ENCODE measurements around the gene TARBP2. TPM values are rescaled to one million over a fixed set of nuclear protein-coding genes. Genes with fewer than 3 reads are reported as not detected.

TARBP2 gene
- polyA plus RNA-seq, 1 donor: 48.4 TPM

- no peak for DNase-seq
These were observed 7.3 kb upstream of the TARBP2 start for GRCh38 chr12:53493610-53494391.

GRCh38 chr12:53495903-53496751 is 5.0 kb upstream of the TARBP2 start:
- DNase-seq: peak; percentile 70

- no peak for DNase-seq
These were observed 4.4 kb upstream of the TARBP2 start for GRCh38 chr12:53496752-53497032.

- no peak for DNase-seq
These were observed 3.6 kb upstream of the TARBP2 start for GRCh38 chr12:53497461-53497860.

- DNase-seq: no peak
These were observed 2.9 kb upstream of the TARBP2 start for GRCh38 chr12:53498235-53498630.

- DNase-seq: peak; percentile 61
These were observed 1.6 kb upstream of the TARBP2 start, which contains the start of gene MAP3K12 for GRCh38 chr12:53499266-53500141. MAP3K12 (minus strand) TSS chr12:53499458; CDS start chr12:53487391, 12,067 bp downstream.

- DNase-seq: no peak
These were observed 824 bp upstream of the TARBP2 start for GRCh38 chr12:53500142-53500775.

GRCh38 chr12:53501615-53502181 is 615 bp downstream of the TARBP2 start:
- no peak for DNase-seq

- DNase-seq: no peak
These were observed 1.2 kb downstream of the TARBP2 start for GRCh38 chr12:53502331-53502730.

- DNase-seq: no peak
These were observed 2.1 kb downstream of the TARBP2 start for GRCh38 chr12:53502983-53503728.

GRCh38 chr12:53504004-53504920 is 3.2 kb downstream of the TARBP2 start:
- DNase-seq: no peak

GRCh38 chr12:53505086-53505485 is 4.0 kb downstream of the TARBP2 start:
- no peak for DNase-seq

- no peak for DNase-seq
These were observed 4.7 kb downstream of the TARBP2 start for GRCh38 chr12:53505555-53506449.

- DNase-seq: no peak
These were observed 5.3 kb downstream of the TARBP2 start for GRCh38 chr12:53506450-53506785.

- no peak for DNase-seq
These were observed 6.0 kb downstream of the TARBP2 start, which contains the start of gene NPFF for GRCh38 chr12:53506881-53507602. NPFF (minus strand) TSS chr12:53507484; CDS start chr12:53507474, 10 bp downstream.

- DNase-seq: no peak
These were observed 6.5 kb downstream of the TARBP2 start for GRCh38 chr12:53507603-53507885.

GRCh38 chr12:53508534-53509170 is 7.6 kb downstream of the TARBP2 start:
- DNase-seq: peak; percentile 87
